GM20000 (cell line): ENCODE data around the gene SPOPL.

ENCODE experiments used
- DNase-seq: peaks from one replicate; pipeline ENCODE4 v3.0.0; 2012; ENCODE audit warnings: low spot score
- TF ChIP-seq, protein P1 (sequence below): IDR thresholded peaks from 2 replicates; pipeline ENCODE4 v1.5.1; 2012; ENCODE audit warnings: mild to moderate bottlenecking, control low read depth; ENCODE audit errors: extremely low read depth, missing control alignments

Gene SPOPL

DNA sequence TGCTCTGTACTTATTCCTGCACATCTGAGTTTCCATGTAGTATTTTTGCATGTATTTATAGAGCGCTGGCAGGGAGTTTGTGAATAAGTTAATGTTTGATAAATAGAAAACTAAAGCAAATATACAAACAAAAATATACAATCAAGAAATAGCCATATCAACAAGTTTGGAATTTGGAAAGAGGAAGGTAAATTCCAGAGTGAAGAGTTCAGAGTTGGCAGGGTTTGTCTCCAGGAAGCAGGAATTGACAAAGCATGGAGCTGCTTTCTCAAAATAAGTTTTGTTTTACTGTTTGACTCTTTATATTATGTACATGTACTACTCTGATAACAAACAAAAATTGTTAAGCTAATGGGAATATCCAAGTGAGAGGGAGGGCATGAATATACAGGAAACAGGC is 80.3 kb downstream of the SPOPL start:
- no peak for DNase-seq
- TF ChIP-seq, protein P1, sequence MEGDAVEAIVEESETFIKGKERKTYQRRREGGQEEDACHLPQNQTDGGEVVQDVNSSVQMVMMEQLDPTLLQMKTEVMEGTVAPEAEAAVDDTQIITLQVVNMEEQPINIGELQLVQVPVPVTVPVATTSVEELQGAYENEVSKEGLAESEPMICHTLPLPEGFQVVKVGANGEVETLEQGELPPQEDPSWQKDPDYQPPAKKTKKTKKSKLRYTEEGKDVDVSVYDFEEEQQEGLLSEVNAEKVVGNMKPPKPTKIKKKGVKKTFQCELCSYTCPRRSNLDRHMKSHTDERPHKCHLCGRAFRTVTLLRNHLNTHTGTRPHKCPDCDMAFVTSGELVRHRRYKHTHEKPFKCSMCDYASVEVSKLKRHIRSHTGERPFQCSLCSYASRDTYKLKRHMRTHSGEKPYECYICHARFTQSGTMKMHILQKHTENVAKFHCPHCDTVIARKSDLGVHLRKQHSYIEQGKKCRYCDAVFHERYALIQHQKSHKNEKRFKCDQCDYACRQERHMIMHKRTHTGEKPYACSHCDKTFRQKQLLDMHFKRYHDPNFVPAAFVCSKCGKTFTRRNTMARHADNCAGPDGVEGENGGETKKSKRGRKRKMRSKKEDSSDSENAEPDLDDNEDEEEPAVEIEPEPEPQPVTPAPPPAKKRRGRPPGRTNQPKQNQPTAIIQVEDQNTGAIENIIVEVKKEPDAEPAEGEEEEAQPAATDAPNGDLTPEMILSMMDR, result no peak

DNA sequence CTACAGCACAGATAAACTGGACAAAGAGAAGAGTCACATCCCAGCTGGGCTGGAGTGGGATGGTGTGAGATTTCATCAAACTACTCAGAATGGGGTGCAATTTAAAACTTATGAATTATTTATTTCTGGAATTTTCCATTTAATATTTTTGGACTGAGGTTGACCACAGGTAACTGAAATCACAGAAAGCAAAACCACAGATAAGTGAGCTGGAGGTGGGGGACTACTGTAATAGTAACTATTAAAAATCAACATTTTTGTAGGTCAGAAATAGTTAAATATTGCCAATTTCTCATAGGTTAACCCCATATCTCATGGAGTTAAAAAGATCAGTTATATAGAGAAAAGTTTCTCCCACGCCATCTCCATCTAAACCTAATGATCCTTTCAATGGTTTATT is 88.1 kb downstream of the SPOPL start:
- TF ChIP-seq, protein P1, result no peak
- DNase-seq, result no peak

DNA sequence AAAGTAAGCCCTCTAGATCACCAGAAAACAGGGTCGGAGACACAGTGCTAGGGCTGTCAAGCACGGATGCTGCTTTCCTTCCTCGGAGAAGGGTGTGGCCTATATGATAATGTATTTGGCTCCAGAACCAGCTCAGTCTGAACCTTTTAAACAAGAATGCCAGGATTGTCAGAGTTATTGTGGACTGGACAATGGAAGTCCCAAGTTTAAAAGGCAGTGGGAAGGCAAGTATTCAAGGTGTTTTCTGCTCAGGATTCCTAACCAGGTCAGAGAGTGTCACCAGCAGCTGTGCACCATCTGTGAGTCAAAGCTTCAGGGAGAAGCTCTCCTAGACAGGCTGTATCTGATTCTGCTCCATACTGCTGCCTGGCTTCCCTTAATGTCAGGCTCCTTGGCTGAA is 94.8 kb downstream of the SPOPL start:
- TF ChIP-seq, protein P1, result no peak
- no peak for DNase-seq

DNA sequence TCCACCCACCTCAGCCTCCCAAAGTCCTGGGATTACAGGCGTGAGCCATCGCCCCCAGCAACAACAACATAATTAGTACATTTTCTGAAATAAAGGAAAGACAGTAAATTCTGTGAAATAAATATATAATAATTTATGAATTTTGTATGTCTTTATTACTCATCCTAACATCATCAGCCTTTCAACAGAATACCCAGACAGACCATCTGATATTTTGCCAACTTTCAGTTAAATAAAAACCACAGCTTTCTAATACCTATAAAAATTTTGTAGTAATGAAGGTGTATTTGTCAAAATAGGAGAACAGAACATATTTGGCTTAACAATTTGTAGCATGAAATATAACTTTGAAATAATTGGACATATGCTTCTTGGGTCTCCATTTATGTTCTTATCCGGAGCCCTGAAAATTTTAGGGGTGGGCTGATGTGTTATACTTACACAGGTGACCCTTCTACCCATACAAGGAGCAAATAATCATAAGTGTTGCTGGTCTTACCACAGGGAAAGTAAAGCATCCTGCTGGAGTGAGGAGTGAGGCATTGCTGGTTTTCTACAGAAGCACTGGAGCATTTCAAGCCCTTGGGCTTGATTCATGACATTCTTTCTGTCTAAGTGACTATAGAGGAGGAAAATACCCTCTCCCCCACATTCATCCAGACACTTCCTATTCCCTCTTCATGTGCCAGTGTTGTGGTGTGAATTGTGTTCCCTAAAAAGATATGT is 99.3 kb downstream of the SPOPL start:
- TF ChIP-seq, protein P1, result no peak
- DNase-seq, result no peak

DNA sequence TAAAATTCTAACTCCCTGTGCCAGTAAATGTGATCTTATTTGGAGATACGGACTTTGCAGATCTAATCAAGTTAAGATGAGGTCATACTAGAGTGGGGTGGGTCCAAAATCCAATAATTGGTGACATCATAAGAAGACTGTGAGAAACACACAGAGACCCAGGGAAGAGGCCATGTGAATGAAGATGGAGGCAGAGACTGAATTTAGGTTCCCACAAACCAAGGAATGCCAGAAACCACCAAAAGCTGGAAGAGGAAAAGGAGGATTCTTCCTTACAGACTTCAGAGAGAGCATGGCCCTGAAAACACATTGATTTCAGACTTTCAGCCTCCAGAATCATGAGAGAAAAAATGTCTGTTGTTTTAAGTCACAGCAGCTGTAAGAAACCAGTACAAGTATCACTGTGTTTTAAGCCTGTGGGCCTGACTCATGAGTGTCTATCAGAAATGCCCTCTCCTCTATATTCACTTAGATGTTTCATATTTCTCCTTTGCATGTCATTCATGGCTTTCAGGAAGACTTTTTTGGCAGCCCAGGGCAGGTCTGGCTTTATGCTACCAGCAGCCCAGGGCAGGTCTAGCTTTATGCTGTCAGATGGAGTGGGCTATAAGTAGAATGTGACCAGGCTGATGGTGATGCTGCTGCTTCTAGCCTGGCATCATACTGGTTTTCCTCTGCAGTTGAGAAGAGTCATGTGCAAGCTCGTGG is 100.0 kb downstream of the SPOPL start:
- TF ChIP-seq, protein P1, result no peak
- no peak for DNase-seq

DNA sequence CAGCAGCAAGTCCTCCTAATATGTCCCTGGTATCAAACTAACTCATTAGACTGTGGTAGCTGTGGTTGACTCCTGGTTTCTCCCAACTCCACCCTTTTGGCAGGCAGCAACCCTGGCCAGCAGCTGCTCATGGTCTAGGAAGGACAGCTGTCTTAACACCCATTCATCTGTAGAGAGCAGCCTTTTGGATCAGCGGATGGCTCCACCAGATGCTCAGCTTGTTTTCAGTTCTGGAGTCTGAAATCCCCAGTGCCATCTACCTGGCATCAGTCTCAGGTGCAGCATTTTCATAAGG is 100.5 kb downstream of the SPOPL start:
- TF ChIP-seq, protein P1, result no peak
- DNase-seq, result no peak

DNA sequence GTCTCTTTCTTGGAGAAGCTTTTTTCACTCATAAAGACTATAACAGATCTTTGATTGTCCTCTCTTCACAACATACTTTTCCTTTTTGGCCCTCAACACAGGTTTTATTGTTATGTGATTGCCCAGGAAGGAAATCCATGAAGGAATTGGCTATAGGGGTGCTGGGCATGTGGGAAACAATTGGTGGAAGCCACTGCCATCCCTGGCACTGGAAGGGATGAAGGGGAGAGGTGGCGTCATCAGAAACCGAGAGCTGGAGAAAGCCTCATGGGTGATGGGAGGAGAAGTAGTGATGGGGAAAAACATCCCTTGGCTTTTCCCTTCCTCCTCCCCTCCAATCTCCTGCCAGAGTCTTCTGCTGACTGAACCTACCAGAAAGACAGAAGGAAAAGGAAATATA is 106.2 kb downstream of the SPOPL start:
- TF ChIP-seq, protein P1, result no peak
- DNase-seq, result no peak
